GM12891 (cell line): ENCODE data around the gene SREBF1.

ENCODE experiments used
- DNase-seq: peaks from one replicate; pipeline ENCODE4 v3.0.0; 2011; ENCODE audit warnings: low spot score; ENCODE audit not compliant: insufficient read length
- FAIRE-seq: peaks from 2 replicates; lab custom pipeline; 2011; peaks lifted over from hg19 to GRCh38; lab: Jason Lieb, UNC
- PAX5 ChIP-seq: IDR thresholded peaks from 2 replicates; pipeline ENCODE4 v1.6.1; 2011; ENCODE audit warnings: low read length, moderate library complexity, mild to moderate bottlenecking; ENCODE audit not compliant: insufficient read depth, severe bottlenecking
- POLR2A ChIP-seq: IDR thresholded peaks from 2 replicates; pipeline ENCODE4 v1.6.1; 2011; ENCODE audit warnings: low read depth, low read length, control low read depth
- POLR2AphosphoS5 ChIP-seq: IDR thresholded peaks from 2 replicates; pipeline ENCODE4 v1.6.1; 2011; ENCODE audit warnings: low read depth, low read length, control low read depth
- POU2F2 ChIP-seq: IDR thresholded peaks from 2 replicates; pipeline ENCODE4 v1.6.1; 2011; ENCODE audit warnings: low read depth, mild to moderate bottlenecking, control low read depth, low read length, moderate library complexity
- SPI1 ChIP-seq: IDR thresholded peaks from 2 replicates; pipeline ENCODE4 v1.6.1; 2011; ENCODE audit warnings: low read depth, low read length, control low read depth
- TAF1 ChIP-seq: IDR thresholded peaks from 2 replicates; pipeline ENCODE4 v1.6.1; 2011; ENCODE audit warnings: low read depth, low read length, control low read depth

SREBF1 gene

DNA sequence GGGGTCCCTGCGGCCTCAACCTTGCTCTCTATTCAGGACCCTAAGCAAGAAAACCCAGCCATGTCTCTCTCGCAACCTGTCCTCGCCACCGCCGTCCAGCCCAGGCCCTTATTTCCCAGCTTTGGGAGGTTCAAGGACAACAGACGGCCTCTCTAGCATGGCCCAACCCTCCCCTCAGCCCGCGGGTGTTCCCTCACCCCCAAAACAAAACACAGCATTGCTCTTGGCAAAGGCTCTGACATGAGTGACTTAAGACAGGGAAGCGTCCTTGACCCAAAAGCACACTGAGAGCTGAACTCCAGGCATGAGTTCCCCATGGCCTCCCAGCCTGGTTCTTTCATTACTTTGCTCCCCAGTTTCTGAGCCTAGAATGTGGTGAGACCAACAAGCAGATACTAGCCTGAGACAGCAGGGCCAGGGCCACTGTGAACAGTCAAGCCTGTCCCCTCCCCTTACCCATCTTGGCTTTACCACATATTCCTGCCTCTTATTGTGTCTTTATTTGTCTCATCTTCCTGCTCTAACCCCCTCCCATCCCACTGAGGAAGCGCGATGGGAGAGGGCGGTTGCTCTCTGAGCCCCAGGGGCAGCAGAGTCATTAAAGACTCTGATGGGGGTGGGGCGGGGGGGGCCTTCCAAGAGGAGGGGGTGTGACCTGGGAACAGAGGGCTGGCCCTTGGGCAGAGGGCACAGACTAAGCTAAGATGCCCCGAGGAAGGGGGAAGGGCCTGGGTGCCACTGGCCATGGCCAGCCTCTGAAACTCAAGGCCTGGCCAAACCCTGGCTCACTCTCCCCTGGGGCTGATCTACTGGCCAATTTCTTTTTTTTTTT is 11.8 kb downstream of the SREBF1 start:
- no peak for DNase-seq
- peak; percentile 26 for FAIRE-seq
- TF ChIP-seq POU2F2, result no peak
- no peak for TF ChIP-seq POLR2AphosphoS5
- TF ChIP-seq POLR2A, result no peak

DNA sequence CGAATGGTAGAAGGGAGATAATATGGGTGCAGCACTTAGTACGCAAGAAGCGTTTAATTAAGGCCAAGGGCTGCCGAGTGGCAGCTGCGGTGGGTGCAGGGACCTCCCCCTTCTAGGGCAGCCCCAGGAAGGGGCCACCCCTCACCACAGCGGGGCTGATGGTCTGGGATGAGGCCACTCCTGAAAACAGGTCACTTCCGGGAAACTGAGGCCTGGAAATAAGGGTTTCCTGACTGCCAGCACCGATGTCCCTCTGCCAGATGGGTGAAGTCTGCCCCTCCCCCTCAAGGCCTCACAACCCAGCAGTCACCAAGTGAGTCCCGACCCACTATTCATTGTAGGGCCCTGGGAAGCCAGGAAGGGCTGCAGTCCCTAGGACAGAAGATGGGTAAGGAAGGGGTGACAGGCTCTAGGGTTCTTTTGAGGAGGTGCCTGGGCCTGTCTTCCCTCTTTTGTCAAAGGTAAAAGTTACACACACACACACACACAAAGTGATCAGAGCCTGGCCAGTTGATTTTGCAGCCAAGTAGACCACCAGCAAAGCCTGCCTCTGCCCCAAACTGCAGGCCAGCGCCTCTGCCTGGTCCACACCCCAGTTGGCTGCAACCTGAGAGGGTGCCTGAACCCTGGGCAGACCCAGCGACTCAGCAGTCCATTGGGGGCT is 12.5 kb downstream of the SREBF1 start:
- TF ChIP-seq PAX5 (no peak), POLR2A (no peak), POLR2AphosphoS5 (no peak), POU2F2 (no peak), SPI1 (no peak), TAF1 (no peak)
- FAIRE-seq (peak; percentile 48), DNase-seq (no peak)

DNA sequence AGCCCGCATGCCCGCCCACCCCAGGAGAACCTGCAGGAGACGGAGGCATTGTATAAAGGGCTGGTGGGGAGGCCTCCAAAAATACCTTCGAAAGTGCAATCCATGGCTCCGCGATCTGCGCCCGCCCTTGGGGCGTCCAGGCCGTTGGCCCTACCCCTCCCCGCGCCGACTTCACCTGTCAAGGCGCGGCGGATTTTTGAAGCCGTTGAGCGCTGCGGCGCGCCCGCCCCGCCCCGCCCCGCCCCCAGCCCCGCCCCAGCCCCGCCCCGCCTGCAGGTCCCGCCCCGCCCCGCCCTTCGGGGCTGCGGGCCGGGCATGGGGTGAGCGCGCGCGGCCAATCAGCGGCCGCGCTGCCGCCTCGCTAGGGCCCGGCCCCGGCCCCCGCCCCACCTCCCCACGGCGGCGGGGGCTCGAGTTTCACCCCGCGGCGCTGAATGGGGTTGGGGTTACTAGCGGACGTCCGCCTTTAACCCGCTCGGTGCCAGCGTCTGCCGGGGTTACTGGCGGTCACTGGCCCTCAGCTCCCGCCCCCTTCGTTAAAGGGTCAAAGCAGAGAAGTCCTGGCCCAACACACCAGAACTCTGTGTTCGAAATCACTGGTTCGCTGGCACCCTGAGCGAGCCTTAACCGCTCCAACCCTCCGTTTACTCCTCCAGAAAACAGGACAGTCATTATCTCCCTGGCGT is 13.2 kb downstream of the SREBF1 start:
- FAIRE-seq, result peak; percentile 85
- TF ChIP-seq POU2F2 (no peak), POLR2AphosphoS5 (no peak), TAF1 (no peak), POLR2A (no peak), PAX5 (no peak), SPI1 (no peak)
- DNase-seq, result peak; percentile 99

DNA sequence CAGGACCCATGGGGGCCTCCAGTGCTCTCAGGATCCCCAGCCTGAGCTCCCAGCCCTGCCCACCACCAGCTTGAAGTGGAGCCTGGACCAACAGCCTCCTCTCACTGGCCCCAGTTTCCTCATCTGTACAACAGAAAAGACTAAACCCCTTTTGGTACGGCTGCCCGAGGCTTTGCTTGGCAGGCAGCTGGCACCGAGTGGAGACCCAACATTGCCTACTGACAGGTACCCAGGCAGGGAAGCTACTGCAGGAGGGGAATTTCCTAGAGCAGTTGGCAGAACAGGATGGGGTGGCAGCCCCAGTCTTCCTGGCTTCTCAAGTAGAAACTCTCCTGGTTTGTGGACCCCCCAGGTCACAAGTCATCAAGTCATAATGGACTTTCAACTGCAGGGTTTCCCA is 14.2 kb downstream of the SREBF1 start:
- TF ChIP-seq SPI1, result no peak
- TF ChIP-seq POLR2A, result no peak
- TF ChIP-seq TAF1, result no peak
- TF ChIP-seq PAX5, result no peak
- no peak for TF ChIP-seq POLR2AphosphoS5
- DNase-seq (no peak), FAIRE-seq (no peak)

DNA sequence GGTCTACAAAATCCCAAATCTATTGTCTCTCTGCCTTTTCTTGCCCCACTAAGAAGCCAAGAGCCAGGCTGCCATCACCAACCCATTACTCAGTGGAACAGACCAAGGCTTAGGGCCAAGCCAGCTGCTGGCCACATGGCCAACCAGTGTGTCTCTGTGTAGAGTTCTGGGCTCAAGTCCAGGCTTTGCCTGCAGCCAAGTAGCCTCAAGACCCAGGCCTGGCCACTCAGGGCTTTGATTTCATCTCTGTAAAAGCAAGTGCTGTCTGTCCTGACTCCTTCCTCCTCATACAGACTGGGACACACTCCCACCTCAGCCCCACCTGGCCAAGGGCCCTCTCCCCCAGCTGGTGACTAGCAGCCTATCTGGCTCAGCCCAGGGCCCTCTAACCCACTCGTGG is 14.6 kb downstream of the SREBF1 start:
- TF ChIP-seq SPI1 (no peak), POLR2A (no peak), POLR2AphosphoS5 (no peak), PAX5 (no peak)
- FAIRE-seq, result no peak
- DNase-seq, result no peak

DNA sequence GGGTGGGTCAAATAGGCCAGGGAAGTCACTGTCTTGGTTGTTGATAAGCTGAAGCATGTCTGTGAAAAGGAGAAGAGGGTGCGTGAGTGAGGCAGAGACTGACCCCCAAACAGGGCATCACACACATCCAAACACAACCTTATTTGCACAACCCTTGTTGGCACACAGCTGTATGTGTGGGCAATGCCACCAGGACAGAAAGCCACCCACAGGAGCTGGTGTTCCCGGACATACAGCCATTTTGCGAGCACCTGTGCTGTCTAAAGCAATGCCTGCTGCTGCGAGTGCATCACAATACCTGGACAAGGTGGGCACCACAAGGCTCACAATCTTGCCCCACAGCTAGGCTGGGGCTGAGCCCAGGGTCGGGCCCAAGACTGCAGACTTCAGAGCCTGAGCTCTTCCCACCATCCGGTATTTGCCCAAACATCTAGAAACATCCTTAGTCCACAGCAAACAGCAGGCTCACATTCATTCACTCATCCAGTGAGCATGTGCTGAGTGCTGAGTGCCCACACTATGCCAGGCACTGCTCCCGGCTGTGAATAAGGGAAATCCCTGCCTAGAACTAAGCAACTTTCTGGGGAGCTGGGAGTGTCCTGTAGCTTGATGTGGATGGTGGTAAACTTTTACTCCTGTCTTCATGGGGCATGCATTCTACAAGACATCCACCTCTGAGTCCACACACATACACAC is 16.2 kb downstream of the SREBF1 start:
- no peak for TF ChIP-seq POU2F2
- TF ChIP-seq POLR2A, result no peak
- no peak for TF ChIP-seq TAF1
- no peak for TF ChIP-seq SPI1
- no peak for TF ChIP-seq PAX5
- TF ChIP-seq POLR2AphosphoS5, result no peak
- peak; percentile 62 for FAIRE-seq
- DNase-seq, result no peak

DNA sequence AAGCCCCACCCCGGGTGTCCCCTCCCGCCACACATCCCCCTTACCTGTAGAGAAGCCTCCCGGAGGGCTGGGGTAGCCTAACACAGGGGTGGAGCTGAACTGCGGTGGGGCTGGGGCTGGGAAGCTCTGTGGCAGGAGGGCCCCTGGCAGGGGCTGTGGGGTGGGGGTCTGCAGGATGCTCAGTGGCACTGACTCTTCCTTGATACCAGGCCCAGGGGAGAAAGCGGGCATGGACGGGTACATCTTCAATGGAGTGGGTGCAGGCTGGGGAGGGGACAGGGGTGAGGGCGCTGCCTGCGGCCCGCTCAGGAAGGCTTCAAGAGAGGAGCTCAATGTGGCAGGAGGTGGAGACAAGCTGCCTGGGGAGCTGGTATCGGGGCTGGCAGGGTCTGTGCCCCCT is 16.7 kb downstream of the SREBF1 start:
- no peak for FAIRE-seq
- DNase-seq, result no peak

DNA sequence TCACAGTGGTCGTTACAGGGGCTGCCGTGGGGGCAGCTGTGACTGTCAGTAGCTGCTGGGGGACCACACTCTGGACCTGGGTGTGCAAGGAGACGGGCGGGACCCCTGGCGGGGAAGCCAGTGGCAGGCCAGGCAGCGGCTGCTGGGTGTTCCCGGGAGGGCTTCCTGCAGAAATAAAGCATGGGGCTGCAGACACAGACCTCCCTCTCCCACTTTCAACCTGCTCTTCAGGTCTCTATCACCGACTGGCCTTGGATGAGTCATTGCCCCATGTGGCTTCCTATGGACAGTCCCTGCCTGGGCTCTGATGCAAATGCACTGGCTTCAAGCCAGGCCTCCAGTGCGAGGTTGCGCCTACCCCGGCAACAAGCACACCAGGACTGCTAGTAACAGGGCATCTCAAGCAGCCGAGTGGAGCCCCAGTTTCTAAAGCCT is 17.2 kb downstream of the SREBF1 start:
- DNase-seq (peak; percentile 64), FAIRE-seq (peak; percentile 80)
- peak; percentile 99 for TF ChIP-seq POU2F2
- TF ChIP-seq POLR2AphosphoS5, result no peak
- no peak for TF ChIP-seq SPI1
- no peak for TF ChIP-seq TAF1
- TF ChIP-seq PAX5, result no peak

More for the DNA sequence above, 16.7 kb downstream of the SREBF1 start:
- TF ChIP-seq POLR2A, result no peak
- TF ChIP-seq SPI1, result no peak
- no peak for TF ChIP-seq POLR2AphosphoS5
- no peak for TF ChIP-seq PAX5
- TF ChIP-seq POU2F2, result no peak
- no peak for TF ChIP-seq TAF1

DNA sequence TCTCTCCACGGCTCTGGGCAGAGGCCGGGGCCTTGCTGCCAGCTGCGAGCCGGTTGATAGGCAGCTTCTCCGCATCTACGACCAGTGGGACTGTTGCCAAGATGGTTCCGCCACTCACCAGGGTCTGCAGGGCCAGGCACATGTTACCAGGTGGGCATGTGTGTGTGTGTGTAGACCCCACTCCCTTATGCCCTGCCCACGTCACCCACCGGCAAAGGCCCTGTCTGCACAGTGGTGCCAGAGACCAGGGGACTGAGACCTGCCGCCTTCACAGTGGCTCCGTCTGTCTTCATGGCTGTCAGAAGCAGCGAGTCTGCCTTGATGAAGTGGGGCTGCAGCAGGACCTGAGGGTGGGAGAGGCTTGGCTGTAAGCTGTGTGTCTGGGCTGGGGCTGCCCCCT is 17.7 kb downstream of the SREBF1 start:
- TF ChIP-seq PAX5 (no peak), POLR2A (no peak), TAF1 (no peak), POU2F2 (no peak), POLR2AphosphoS5 (no peak), SPI1 (no peak)
- FAIRE-seq (no peak), DNase-seq (no peak)
